ENCODE data around the gene IL37. TPM values are rescaled to one million over a fixed set of nuclear protein-coding genes. Genes with fewer than 3 reads are reported as not detected.
"Not testable (repeated sequence)": the region's sequence is repeated elsewhere in the genome, so short reads cannot be mapped to it uniquely, and the experiment has no call there.

Gene IL37
- total RNA-seq, 1 experiment from 2014 or later, result 0.22 TPM

GRCh38 chr2:112923967-112924338 lies 13.0 kb downstream of the IL37 start:
- Histone ChIP-seq H3K27ac (no peak overlapping the region), H3K36me3 (no peaks in the 10 kb centered on the region), H3K4me1 (no peaks in the 10 kb centered on the region), H3K4me3 (no peak overlapping the region), H3K27me3 (no peaks in the 10 kb centered on the region), H3K9me3 (replicated peaks) (no peaks in the 10 kb centered on the region)
- no peak for DNase-seq

GRCh38 chr2:112924360-112924759 lies 13.4 kb downstream of the IL37 start:
- no peaks in the 10 kb centered on the region for H3K27me3 ChIP-seq
- no peaks in the 10 kb centered on the region for H3K36me3 ChIP-seq
- DNase-seq, result no peak
- no peak overlapping the region for H3K4me3 ChIP-seq
- no peak overlapping the region for H3K27ac ChIP-seq
- H3K4me1 ChIP-seq, result no peaks in the 10 kb centered on the region
- H3K9me3 ChIP-seq (replicated peaks), result no peaks in the 10 kb centered on the region

GRCh38 chr2:112924821-112925220 lies 13.9 kb downstream of the IL37 start:
- no peaks in the 10 kb centered on the region for H3K4me1 ChIP-seq
- H3K27me3 ChIP-seq, result no peaks in the 10 kb centered on the region
- no peak overlapping the region for H3K27ac ChIP-seq
- DNase-seq, result no peak
- H3K9me3 ChIP-seq (replicated peaks), result no peaks in the 10 kb centered on the region
- no peaks in the 10 kb centered on the region for H3K36me3 ChIP-seq
- no peak overlapping the region for H3K4me3 ChIP-seq

GRCh38 chr2:112926707-112927106 lies 15.7 kb downstream of the IL37 start:
- Histone ChIP-seq H3K27ac (no peak overlapping the region), H3K9me3 (replicated peaks) (no peaks in the 10 kb centered on the region), H3K36me3 (no peaks in the 10 kb centered on the region), H3K27me3 (no peaks in the 10 kb centered on the region), H3K4me1 (no peaks in the 10 kb centered on the region), H3K4me3 (no peak overlapping the region)
- DNase-seq, result no peak

- no peak for DNase-seq
- no peaks in the 10 kb centered on the region for H3K9me3 ChIP-seq (replicated peaks)
- no peaks in the 10 kb centered on the region for H3K36me3 ChIP-seq
- no peak overlapping the region for H3K27ac ChIP-seq
- no peaks in the 10 kb centered on the region for H3K27me3 ChIP-seq
- H3K4me3 ChIP-seq, result no peak overlapping the region
- no peaks in the 10 kb centered on the region for H3K4me1 ChIP-seq
Observed at GRCh38 chr2:112927745-112928144, 16.8 kb downstream of the IL37 start.

- DNase-seq, result no peak
- Histone ChIP-seq H3K27me3 (no peaks in the 10 kb centered on the region), H3K36me3 (no peaks in the 10 kb centered on the region), H3K4me3 (no peak overlapping the region), H3K4me1 (no peaks in the 10 kb centered on the region), H3K27ac (no peak overlapping the region), H3K9me3 (replicated peaks) (no peaks in the 10 kb centered on the region)
Observed at GRCh38 chr2:112933261-112933660, 22.3 kb downstream of the IL37 start.

- H3K27me3 ChIP-seq; DNase-seq; H3K27ac ChIP-seq; H3K4me1 ChIP-seq; H3K9me3 ChIP-seq (replicated peaks); H3K36me3 ChIP-seq; H3K4me3 ChIP-seq: not testable (repeated sequence)
Observed at GRCh38 chr2:112934117-112934516, 23.2 kb downstream of the IL37 start.

GRCh38 chr2:112936927-112937232 lies 25.9 kb downstream of the IL37 start:
- H3K27ac ChIP-seq, result no peak overlapping the region
- H3K4me3 ChIP-seq, result no peak overlapping the region
- no peak for DNase-seq
- H3K27me3 ChIP-seq, result no peaks in the 10 kb centered on the region
- H3K36me3 ChIP-seq, result no peaks in the 10 kb centered on the region
- no peaks in the 10 kb centered on the region for H3K9me3 ChIP-seq (replicated peaks)
- no peaks in the 10 kb centered on the region for H3K4me1 ChIP-seq

GRCh38 chr2:112938904-112939303 lies 27.9 kb downstream of the IL37 start:
- Histone ChIP-seq H3K9me3 (replicated peaks) (no peaks in the 10 kb centered on the region), H3K36me3 (no peaks in the 10 kb centered on the region), H3K4me3 (no peak overlapping the region), H3K27ac (no peak overlapping the region), H3K27me3 (no peaks in the 10 kb centered on the region), H3K4me1 (no peaks in the 10 kb centered on the region)
- peak; percentile 12 to 35 for DNase-seq

GRCh38 chr2:112939425-112939824 lies 28.5 kb downstream of the IL37 start:
- no peak for DNase-seq
- Histone ChIP-seq H3K27me3 (no peaks in the 10 kb centered on the region), H3K27ac (no peak overlapping the region), H3K9me3 (replicated peaks) (no peaks in the 10 kb centered on the region), H3K4me1 (no peaks in the 10 kb centered on the region), H3K4me3 (no peak overlapping the region), H3K36me3 (no peaks in the 10 kb centered on the region)

- Histone ChIP-seq H3K36me3 (no peaks in the 10 kb centered on the region), H3K27ac (no peak overlapping the region), H3K9me3 (replicated peaks) (no peaks in the 10 kb centered on the region), H3K27me3 (no peaks in the 10 kb centered on the region), H3K4me1 (peaks cover 5% of the 10 kb centered on the region), H3K4me3 (no peak overlapping the region)
- DNase-seq, result no peak
Observed at GRCh38 chr2:112940859-112941625, 30.1 kb downstream of the IL37 start.

- no peak overlapping the region for H3K4me3 ChIP-seq
Observed at GRCh38 chr2:112941753-112942653, 31.0 kb downstream of the IL37 start.

GRCh38 chr2:112942654-112943002 lies 31.7 kb downstream of the IL37 start:
- no peaks in the 10 kb centered on the region for H3K36me3 ChIP-seq
- no peak overlapping the region for H3K27ac ChIP-seq
- no peaks in the 10 kb centered on the region for H3K27me3 ChIP-seq
- H3K9me3 ChIP-seq (replicated peaks), result no peaks in the 10 kb centered on the region
- DNase-seq, result no peak
- no peak overlapping the region for H3K4me3 ChIP-seq
- peaks cover 9% of the 10 kb centered on the region for H3K4me1 ChIP-seq

More at GRCh38 chr2:112941753-112942653, 31.0 kb downstream of the IL37 start:
- H3K9me3 ChIP-seq (replicated peaks), result no peaks in the 10 kb centered on the region
- H3K36me3 ChIP-seq, result no peaks in the 10 kb centered on the region
- peak; percentile 68 to 86 for DNase-seq
- no peaks in the 10 kb centered on the region for H3K27me3 ChIP-seq
- H3K4me1 ChIP-seq, result peaks cover 9% of the 10 kb centered on the region
- no peak overlapping the region for H3K27ac ChIP-seq

- no peak overlapping the region for H3K4me3 ChIP-seq
Observed at GRCh38 chr2:112944971-112945370, 34.0 kb downstream of the IL37 start.

GRCh38 chr2:112946086-112946485 lies 35.1 kb downstream of the IL37 start:
- no peak overlapping the region for H3K4me3 ChIP-seq
- no peaks in the 10 kb centered on the region for H3K9me3 ChIP-seq (replicated peaks)
- no peak overlapping the region for H3K27ac ChIP-seq
- H3K36me3 ChIP-seq, result no peaks in the 10 kb centered on the region
- H3K27me3 ChIP-seq, result no peaks in the 10 kb centered on the region
- H3K4me1 ChIP-seq, result peaks cover 9% of the 10 kb centered on the region
- DNase-seq, result peak; percentile 71 to 86

More at GRCh38 chr2:112944971-112945370, 34.0 kb downstream of the IL37 start:
- Histone ChIP-seq H3K4me1 (peaks cover 9% of the 10 kb centered on the region), H3K36me3 (no peaks in the 10 kb centered on the region), H3K27ac (no peak overlapping the region), H3K9me3 (replicated peaks) (no peaks in the 10 kb centered on the region), H3K27me3 (no peaks in the 10 kb centered on the region)
- DNase-seq, result no peak

Data from SJCRH30 (cell line).